Measurements from ENCODE around the gene RAB36.

Gene RAB36

DNA sequence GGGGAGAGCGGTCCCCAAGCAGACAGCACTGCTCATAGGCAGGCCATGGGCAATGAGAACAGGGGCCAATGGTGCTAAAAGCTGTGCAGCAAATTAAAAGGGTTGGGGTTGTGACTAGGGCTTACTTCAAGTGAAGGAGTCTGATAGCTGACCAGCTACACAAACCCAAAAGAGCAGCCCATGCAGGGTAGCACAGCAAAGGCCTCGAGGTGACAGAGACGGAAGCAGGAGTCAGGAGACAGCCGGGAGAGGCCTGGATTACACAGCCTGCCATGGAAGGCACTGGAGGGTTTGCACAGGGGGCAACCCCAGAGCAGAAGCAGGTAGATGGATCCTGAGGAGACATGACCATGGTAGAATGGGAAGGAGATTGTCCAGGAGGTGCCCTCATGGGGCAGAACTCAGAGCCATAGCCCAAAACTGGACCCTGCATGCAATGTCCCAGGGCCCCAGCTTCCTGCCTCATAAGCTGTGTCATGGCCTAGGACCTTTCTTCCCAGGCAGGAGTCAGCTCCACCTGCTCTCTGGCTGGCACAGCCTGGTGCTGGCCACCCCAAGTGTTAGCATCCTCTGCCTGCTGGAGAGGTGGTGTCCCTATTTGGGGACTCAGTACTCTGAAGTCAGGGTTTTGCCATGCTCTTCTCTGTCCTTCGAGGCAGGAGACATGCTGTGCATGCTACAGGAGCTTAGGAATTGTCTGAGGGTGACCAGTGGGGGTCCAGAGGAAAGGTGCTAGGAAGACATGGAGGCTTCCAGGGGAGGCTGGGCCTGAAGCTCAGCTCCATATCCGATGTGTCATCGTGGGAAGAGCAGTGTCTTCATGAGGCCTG is 36.8 kb upstream of the RAB36 start:
- no peak for DNase-seq (ENCODE audit: low read depth)

DNA sequence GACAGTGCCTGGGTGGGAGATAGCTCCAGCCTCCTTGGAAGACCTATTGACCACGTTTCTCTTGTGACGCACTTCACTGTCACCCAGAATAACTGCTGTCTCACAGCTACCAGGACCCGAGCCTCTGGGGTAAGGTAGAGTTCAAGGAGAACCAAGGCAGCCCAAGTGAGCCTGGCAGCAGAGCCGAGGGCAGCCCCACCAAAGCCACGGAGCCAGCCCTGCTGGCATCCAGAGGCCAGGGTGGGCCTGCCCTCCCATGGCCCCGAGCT is 36.3 kb upstream of the RAB36 start:
- no peak for DNase-seq (ENCODE audit: low read depth)

DNA sequence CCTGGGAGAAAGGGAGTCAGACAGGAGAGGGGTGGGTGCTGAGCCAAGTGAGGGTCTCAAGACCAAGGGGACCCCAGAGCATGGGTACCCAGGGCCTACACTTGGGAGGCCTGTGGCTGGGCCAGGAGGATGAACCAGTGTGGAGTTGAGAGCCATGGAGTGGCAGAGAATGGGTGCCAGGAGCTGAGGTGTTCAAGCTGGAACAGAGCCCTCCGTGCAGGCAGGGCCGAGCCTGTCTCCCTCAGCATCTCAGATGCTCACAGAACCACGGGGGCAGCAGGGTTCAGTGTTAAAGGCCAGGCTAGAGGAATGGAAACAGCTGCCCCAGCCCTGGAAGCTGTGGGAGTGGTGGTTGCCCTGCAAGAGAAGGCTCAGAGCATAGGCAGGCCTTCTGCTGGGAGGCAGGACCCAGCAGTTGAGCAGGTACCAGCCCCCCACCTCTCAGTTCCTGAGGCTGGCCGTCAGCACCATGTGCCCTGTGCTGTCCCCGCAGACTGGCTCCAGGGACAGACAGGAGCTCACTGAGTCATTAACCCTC is 35.8 kb upstream of the RAB36 start:
- no peak for DNase-seq (ENCODE audit: low read depth)

DNA sequence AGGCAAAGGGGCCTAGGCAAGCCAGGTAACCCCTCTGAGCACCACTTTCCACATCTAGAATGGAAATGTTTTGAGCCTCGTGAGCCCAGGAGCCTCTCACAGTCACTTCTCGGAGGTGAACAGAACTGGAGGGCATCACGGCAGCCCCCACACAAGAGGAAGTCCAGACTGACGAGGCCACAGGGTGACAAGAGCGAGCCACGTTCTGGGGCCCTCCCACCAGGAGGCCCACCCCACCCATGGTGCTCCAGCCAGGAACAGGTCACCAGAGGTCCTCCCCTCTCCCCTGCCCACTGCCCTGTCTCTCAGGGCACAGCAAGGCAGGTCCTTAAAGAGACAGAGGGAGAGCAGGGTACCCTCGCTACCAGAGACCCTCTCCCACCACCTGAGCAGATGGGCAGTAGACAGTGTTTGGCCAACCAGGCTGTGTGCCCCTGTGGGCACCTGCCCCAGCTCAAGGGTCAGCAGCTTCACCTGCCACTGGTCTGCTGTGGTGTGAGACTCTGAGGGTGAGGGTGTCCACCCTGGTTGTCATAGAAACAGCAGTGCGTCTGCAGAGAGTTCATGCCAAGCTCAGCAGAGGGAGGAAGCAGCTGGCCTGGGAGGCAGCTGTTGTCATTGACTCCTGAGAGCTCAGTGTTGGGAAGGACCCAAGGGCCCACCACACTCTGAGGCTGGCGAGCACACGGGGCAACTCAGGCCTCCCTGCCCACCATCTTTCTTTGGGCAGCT is 34.9 kb upstream of the RAB36 start:
- DNase-seq (ENCODE audit: low read depth) = no peak

DNA sequence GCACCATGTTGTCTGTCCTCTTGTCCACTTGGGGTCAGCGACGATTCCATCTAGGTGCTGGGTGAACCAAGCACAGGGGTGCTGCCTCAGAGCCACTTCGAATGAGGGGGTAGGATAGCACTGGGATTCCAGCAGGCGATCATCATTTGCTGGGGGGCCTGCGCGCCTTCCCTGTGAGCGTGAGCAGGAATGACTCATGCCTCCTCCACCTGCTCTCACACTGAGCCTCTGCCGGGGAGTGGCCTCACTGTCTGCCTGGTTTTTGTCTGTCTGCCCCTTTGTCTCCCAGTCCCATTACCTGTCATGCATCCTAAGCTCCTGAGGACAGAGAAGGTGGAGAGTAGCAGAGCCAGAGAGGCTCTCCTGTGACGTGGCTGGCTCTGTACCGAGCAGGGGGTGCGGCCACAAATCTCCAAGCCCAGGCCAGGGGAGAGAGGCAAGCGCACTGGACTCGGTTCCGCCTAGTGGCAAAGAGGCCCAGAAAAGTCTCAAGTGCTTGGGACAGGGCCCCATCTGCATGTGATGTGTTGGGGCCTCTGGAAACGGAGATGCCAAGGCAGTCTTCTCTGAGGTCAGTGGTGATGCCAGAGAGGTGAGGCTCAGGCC is 34.3 kb upstream of the RAB36 start:
- no peak for DNase-seq (ENCODE audit: low read depth)

DNA sequence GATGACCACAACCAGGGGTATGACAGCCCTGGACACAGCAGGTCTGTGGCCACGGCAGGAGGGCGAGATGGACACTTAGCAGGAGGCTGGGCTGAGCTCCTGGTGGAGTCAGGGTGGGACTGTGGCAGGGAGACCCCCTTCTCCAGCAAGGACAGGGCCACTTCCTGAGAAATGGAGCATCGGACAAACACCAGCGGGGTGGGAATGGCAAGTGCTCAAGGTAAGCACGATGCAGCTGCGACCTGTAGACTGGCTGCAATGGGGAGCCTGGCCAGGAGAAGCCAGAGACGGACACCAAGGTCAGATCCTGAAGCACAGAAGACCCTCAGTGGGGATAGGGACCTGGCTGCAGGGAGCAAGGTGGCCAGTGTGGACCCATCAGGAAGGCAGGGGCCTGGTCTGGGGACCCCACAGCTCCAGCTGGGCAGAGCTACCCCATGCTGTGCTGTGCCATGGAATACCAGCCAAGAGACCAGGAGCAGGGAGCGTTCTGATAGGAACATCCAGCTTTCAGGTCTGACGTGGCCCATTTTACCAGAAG is 32.7 kb upstream of the RAB36 start:
- DNase-seq (ENCODE audit: low read depth) = no peak

DNA sequence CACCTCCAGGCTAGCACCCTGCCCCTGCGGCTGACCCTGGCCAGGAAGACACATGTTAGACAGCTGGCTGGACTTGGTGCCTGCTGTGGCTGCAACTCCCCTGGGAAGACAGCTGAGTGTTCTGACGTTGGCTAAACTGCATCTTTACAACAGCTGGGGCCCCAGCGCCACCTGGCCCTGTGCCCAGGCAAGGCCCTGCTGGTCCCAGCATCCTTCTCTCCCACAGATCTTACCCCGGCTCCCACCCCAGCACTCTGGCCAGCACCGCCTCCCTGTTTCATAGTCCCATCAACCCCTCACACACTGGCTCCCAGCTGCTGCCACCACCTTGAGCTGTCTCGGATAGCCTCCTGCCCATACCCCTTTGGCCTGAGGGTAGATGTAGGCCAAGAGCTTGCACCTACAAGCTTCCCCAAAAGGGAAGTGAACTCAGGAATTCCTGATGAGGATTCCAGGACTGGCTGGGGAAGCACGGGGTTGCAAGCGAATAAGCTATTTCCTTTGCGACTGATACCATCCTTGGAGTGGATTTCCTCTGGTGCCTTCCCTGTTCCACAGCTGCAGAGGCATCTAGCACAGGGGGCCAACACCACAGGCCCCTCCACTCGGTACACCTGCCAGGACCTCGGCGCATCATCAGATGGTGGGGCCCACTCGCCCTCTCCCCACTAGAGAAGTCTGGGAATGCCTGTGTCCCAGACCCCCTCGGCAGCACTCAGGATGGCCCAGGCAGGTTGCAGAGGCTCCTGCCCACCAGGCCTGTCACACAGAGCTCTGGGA is 32.0 kb upstream of the RAB36 start:
- no peak for DNase-seq (ENCODE audit: low read depth)

DNA sequence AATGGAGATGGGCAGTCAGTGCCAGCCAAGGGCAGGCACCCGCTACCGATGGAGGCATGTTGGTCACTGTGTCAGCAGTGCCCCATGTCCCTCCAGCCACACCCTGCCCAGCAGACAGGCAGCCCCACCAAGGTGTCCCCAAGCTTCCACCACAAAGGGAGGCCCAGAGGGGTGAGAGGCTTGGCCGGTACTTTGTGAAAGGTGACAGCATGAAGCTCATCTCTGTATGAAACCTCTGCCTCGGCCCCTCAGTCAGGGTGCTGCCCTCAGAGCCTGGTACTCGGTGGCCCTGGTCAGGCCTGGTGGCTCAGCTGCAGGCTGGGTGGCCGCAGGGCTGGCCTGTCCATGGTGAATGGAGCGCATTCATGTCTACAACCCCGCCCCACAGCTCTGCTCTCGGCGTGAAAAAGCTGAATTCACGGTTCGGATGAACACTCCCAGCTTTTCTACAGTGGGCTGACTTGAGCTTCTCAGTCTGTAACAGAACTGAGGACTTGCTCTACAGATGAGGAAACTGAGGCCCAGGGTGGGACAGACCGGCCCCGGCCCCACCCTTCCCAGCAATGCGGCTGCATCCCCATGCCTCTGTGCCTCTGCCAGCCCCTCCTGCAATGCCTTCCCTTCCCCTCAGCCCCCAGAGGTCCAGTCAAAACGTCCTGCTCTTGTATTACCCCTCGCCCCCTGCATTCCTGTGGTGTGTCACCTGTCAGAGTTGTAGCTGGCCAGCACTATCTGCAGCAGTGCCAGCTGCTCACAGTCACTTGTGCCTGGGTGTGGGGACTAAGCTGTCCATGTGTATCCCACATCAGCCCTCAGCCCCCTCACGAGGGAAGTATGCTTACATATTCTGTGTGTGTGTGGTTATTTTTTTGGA is 31.2 kb upstream of the RAB36 start:
- no peak for DNase-seq (ENCODE audit: low read depth)

DNA sequence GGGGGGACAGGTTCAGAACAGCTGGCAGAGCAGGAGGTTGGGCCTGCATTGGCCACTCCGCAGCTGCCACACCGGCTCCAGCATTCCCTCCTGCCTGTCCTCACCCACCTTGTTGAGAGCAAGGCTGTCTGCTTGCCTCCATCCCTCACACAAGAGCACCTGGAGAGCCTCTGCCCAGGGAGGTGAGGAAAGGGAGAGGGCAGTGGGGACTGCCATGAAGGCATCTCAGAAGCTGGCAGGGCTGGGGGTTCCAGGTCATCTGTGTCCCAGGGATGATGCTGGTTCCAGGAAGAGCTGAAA is 30.6 kb upstream of the RAB36 start:
- DNase-seq (ENCODE audit: low read depth) = no peak

DNA sequence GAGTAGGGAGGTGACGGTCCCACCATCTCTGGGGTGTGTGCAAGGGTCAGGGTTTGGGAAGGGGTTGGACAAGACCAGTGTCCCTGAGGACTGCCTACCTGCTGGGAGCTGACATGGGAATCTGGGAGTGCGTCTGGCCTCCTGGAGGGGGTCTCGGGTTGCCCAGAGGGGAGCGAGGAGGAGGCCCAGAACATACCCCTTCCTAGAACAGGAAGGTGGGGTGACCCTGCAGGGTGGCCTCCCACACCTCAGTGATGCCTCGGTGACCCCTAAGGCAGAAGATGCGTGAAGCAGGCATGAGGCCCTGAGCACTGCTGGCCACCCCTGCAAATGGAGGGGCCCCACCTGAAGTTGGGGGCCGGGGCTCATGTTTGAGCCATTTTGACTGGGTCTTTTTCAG is 29.9 kb upstream of the RAB36 start:
- no peak for DNase-seq (ENCODE audit: low read depth)

DNA sequence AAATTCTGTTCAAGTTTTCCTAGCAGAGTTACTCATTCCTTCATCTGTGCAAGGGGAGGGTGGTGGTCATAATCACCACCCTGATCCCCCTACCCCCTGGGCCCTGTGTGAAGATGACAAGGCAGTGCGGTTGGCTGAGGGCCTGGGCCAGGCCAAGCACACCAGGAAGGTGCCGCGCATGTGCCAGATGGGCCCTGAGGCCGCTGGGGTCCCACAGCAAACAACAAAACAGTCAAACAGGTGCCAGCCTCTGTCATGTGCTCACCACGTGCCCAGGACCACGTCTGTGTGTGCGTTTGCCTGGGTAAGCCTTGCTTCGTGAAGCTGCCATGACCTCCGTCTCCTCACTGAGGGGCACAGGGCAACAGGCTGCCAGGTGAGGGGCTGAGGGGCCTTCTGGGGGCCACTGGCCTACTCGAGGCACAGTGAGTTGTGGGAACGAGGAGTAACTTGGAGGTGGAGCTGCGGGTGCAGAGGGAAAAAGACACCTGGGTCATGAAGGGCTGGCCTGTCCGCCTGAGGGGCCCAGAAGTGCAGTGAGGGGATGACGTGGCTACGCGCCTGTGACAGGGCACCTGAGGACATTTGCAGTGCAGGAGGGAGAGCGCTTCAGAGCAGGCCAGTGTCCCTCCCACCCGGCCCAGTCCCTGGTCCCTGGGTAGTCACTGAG is 29.3 kb upstream of the RAB36 start:
- DNase-seq (ENCODE audit: low read depth) = no peak

DNA sequence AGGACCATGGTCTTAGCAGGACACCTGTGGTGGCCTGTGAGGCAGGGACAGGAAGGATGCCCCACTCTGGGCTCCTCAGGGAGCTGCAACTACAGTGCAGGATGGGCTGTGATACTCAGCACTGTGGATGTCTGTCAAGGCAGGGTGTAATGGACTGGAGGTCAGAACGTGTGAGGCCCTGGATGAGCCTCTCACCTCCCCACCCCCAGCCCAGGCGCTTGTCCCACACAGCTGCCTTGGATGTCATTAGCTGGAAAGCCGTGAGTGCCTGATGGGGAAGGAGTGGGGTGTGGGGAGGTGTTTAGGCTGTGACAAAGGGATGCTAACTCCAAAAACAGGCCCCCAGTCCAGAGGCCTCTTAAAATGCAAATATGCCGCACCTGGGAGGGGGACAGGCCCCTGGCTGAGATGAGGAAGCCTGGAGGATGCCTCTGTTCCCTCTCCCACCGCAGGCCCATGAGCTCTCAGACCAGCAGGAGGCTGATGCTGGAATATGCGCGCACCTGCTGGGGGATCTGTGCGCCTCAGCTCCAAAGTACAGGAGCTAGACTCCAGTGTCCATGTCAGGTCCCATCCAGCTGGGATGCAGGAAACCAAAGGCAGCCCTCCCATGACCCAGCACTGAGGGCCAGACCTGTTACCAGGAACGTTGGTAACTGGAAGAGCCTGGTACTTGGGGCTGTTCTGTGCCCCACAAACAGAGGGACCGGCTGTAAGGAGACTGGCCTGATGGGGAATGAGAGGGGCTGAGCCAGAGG is 28.6 kb upstream of the RAB36 start:
- DNase-seq (ENCODE audit: low read depth) = no peak

DNA sequence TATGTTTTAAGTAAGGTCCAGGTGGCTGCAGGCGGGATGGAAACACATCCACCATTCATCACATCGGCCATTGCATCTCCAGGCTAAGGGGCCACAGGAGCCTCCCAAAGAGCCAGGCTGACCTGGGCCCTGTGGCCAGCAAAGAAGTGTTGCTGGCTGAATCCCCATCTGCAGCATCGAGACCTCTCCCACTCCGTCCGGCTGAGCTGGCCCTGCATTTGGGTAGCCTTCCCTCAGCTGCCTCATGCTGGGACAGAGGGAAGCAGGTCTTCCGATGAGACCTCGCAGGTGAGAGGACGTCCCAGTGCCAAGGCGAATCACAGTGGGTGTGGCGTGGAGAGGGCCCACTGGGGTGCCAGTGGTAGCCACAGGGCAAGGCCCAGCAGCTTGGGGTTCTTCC is 28.0 kb upstream of the RAB36 start:
- no peak for DNase-seq (ENCODE audit: low read depth)

DNA sequence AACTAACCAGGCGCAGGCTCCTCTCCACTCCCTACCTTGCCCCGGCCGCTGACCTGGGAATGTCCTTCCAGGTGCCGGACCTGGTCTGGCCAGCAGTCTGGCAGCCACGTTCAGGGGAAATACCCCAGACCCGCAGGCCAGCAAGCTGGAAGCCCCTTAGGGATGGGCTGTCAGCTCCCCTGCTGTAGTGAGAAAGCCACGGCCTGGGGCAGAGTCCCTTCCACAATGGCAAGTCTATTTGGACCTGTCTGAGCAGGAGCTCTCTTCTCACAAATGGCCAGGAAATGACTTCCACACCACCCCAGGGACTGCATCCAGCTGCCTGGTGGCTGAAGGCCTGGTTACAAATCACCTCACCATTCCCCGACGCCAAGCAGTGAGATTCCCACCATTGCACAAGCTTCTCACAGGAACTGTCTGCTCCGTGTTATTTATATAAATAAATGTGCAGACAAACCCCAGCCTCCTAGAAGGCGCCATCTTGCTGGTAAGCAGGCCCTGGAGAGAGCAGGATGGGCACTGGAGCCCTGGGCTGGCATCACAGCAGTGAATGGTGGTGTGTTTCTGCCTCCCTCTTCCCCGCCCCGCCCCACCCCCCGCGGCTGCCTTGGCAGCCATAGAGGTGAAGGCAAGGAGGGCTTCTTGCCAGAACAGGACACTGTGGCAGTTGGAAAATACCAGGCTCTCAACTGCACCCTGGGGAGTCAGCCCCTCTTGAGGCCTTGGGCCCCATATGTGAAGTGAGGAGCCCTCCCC is 27.2 kb upstream of the RAB36 start:
- DNase-seq (ENCODE audit: low read depth) = no peak

DNA sequence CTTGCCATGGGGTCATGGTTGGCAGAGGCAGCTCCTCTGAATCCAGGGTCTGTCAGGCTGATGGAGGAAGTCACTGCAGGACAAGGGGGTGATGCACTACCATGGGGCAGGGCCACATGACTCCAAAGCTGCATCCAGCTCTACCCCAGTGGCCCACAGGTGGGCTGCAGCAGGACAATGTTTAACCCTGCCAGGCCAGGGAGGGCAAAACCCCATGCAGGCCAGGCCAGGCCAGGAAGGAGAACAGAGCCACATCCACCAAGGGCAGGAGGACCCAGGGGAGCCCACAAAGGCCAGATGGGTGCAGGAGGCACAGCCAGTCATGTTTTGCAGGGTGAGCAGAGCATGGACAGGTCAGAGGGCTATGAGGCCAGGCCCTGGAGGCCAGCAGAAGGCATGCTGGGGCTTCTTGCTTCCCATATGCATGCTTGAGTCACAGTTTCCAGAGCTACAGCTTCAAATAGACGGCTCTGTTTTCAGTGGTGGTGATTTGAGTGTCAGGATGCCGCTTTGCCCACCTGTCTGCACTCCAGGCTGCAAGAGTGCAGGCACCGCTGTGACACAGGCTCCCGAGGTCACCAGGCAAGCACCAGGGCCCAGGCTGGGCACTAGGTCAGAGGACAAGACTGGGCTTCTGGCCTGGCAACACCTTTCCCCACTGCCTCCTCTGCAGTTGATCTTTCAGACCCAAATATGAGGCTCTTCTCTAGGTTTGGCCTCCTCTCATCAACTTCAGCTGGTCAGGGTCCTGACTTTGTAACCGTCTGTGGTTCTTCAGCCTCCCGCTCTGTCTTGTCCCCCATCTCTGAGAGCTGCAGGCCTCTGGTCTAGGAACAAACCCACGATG is 26.4 kb upstream of the RAB36 start:
- no peak for DNase-seq (ENCODE audit: low read depth)

DNA sequence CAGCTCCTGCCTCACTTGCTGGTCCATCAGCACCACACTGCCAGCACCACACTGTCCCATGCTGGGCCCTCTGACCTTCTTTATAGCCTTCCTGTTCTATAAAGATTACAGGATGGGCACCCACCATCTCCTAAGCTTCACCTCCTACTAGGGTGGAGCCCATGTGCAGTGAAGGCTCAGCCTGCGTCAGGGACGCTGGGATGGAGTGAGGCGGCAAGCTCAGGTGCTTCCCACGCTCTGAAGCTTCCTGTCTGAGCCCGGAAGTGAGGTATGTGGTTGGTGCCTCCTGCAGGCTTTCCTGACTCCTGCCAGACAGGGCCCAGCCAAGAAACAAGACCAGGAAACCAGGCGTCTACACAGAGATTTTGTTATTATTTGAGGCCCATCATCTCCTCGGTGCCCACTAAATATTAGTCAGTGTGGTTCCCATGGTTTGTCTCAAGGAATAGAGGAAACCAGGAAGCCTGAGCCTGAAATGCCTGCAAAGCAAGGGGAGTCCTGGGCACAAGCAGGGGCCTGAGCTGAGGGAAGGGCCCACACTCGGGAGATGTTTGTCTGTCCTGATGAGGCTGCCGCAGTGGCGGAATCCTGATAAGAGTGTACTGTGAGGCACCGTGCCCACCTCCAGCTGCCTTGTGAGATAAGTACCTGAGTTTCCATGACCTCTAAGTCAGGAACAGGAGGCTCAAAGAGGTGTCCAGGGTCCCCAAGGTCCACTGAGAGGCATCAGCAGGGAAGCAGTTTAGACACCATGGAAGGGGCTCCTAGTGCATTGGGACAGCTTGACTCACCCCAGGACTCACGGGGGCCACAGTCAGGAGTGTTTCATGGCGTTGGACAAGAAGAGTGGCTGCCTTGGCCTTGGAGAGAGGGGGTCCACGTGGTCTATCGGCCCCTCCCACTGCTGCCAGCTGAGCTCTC is 25.5 kb upstream of the RAB36 start:
- DNase-seq (ENCODE audit: low read depth) = peak; percentile 39

DNA sequence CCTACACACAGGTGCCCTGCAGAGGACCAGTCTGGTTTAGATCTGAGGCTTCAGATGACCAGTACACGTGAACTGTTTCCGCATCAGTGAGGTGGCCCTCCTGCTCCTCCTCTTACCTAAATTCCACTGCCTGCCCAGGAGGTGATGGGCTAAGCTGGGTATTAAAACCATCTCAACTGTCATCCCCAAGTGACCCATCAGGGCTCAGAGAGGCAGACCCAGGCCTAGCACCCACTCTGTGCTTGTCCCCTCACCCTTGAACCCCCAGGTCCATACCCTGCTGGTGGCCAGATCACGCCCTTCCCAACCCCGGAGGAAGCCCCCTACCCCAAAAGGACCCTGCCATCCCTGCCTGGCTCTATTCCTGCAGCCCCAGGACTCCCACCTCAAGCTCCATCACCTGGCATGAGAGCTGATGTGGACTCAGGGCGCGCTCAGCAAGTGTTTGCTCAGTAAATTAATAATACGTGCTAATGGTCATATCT is 24.8 kb upstream of the RAB36 start:
- no peak for DNase-seq (ENCODE audit: low read depth)

Data from activated T-helper 1 cell treated with Interleukin-2 at 50 U/mL for 16 hours (primary cell).